Gastroesophageal sphincter (tissue), 3 donors: ENCODE data around the gene FAM89B.

Experiments
- EP300 ChIP-seq: sonication (generic); formaldehyde crosslinking; IDR thresholded peaks from one replicate; pipeline ENCODE4 v1.6.1; 2017; ENCODE audit warnings: antibody characterized with exemption, mild to moderate bottlenecking
- POLR2A ChIP-seq, 2 donors: fragments of 450-650 bp; IDR thresholded peaks; one replicate each; pipeline ENCODE4 v1.6.1; 2017; ENCODE audit warnings: antibody characterized with exemption in 2 of 2, mild to moderate bottlenecking in 2 of 2, moderate library complexity in 1 of 2
- POLR2AphosphoS5 ChIP-seq: sonication (generic); formaldehyde crosslinking; IDR thresholded peaks from one replicate; pipeline ENCODE4 v1.6.1; 2017; ENCODE audit warnings: antibody characterized with exemption
- TF ChIP-seq, protein P1 (sequence below), 4 experiments: fragments of 200-600 bp in 2 of 4; fragments of 450-650 bp in 2 of 4; sonication (generic) in 1 of 4; IDR thresholded peaks; one replicate each; pipeline ENCODE4 v1.5.1; 2017 to 2019; ENCODE audit warnings: antibody characterized with exemption in 4 of 4, mild to moderate bottlenecking in 2 of 4, moderate library complexity in 2 of 4

- TF ChIP-seq POLR2AphosphoS5 (no peak), POLR2A (IDR thresholded peaks at IDR 0.05) (no peak), EP300 (no peak)
- TF ChIP-seq, protein P1, sequence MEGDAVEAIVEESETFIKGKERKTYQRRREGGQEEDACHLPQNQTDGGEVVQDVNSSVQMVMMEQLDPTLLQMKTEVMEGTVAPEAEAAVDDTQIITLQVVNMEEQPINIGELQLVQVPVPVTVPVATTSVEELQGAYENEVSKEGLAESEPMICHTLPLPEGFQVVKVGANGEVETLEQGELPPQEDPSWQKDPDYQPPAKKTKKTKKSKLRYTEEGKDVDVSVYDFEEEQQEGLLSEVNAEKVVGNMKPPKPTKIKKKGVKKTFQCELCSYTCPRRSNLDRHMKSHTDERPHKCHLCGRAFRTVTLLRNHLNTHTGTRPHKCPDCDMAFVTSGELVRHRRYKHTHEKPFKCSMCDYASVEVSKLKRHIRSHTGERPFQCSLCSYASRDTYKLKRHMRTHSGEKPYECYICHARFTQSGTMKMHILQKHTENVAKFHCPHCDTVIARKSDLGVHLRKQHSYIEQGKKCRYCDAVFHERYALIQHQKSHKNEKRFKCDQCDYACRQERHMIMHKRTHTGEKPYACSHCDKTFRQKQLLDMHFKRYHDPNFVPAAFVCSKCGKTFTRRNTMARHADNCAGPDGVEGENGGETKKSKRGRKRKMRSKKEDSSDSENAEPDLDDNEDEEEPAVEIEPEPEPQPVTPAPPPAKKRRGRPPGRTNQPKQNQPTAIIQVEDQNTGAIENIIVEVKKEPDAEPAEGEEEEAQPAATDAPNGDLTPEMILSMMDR (IDR thresholded peaks at IDR 0.05): no peak
These were observed 44.2 kb downstream of the FAM89B start for GRCh38 chr11:65616575-65617001.
